B cell (primary cell): ENCODE measurements around the gene GPR37L1. TPM values are rescaled to one million over a fixed set of nuclear protein-coding genes. Genes with fewer than 3 reads are reported as not detected.

Source experiments
- ATAC-seq: fragments of 200-7000 bp; cut with Tn5 transposase; one replicate; pipeline ENCODE4 v1.10.0; 2021; ENCODE audit warnings: low read depth, mild to moderate bottlenecking, moderate number of reproducible peaks, moderate library complexity
- CTCF ChIA-PET: fragments of 350-600 bp; sonication (Branson Sonifier 250); formaldehyde crosslinking; loops from one replicate; lab custom pipeline; 2021; ENCODE audit warnings: antibody characterized with exemption, inconsistent platforms; lab: Charles Lee
- POLR2A ChIA-PET: fragments of 350-600 bp; sonication (Branson Sonifier 250); formaldehyde crosslinking; loops from one replicate; lab custom pipeline; 2021; ENCODE audit warnings: antibody characterized with exemption; lab: Charles Lee
- DNase-seq: peaks from one replicate; pipeline ENCODE4 v3.0.0; 2013
- H2AFZ ChIP-seq: 2 replicates; pipeline ENCODE4 v1.6.1; 2012; ENCODE audit warnings: mild to moderate bottlenecking, low read depth, low read length; ENCODE audit not compliant: insufficient read depth, poor library complexity, severe bottlenecking
- H3K27ac ChIP-seq, 2 donors: 1 replicate in 1 of 2; 2 replicates in 1 of 2; pipeline ENCODE4 v1.5.1; 2012 to 2013; ENCODE audit warnings: low read length in 2 of 2, mild to moderate bottlenecking in 2 of 2, moderate library complexity in 1 of 2
- H3K27me3 ChIP-seq, 4 experiments: fragments of 200-600 bp in 1 of 4; sonication (generic) in 1 of 4; replicated peaks in 1 of 4; 1 replicate in 2 of 4; 2 replicates in 2 of 4; pipeline versions ENCODE4 v1.6.1 to v1.7.0; 2013 to 2016; ENCODE audit warnings: low read length in 3 of 4, mild to moderate bottlenecking in 2 of 4, mixed read lengths in 1 of 4, moderate library complexity in 1 of 4; ENCODE audit not compliant: insufficient read depth in 4 of 4, control insufficient read depth in 3 of 4; ENCODE audit errors: control extremely low read depth in 1 of 4
- H3K36me3 ChIP-seq, 2 experiments: replicated peaks in 1 of 2; 1 replicate in 1 of 2; 2 replicates in 1 of 2; pipeline versions ENCODE4 v1.6.1 to v1.7.1; 2013; ENCODE audit warnings: low read length in 1 of 2; ENCODE audit not compliant: insufficient read depth in 2 of 2, control insufficient read depth in 1 of 2; ENCODE audit errors: control extremely low read depth in 1 of 2, extremely low read depth in 1 of 2
- H3K4me1 ChIP-seq, 2 donors: fragments of 200-600 bp in 1 of 2; sonication (generic) in 1 of 2; 1 replicate in 1 of 2; 2 replicates in 1 of 2; pipeline versions ENCODE4 v1.5.1 to v1.6.1; 2013 to 2017; ENCODE audit warnings: low read length in 2 of 2; ENCODE audit not compliant: control insufficient read depth in 2 of 2, insufficient read depth in 2 of 2
- H3K4me2 ChIP-seq: replicated peaks from 2 replicates; pipeline ENCODE3; 2012; ENCODE audit warnings: mild to moderate bottlenecking, low read depth, low read length; ENCODE audit not compliant: poor library complexity, severe bottlenecking
- H3K4me3 ChIP-seq, 5 experiments: fragments of 200-600 bp in 1 of 5; sonication (generic) in 1 of 5; 1 replicate in 3 of 5; 2 replicates in 2 of 5; pipeline versions ENCODE4 v1.5.1 to v1.7.0; 2011 to 2016; ENCODE audit warnings: low read length in 4 of 5, mild to moderate bottlenecking in 4 of 5, low read depth in 2 of 5, control low read depth in 1 of 5, moderate library complexity in 1 of 5; ENCODE audit not compliant: insufficient read depth in 1 of 5; ENCODE audit errors: control extremely low read depth in 1 of 5, extremely low read depth in 1 of 5
- H3K79me2 ChIP-seq: fragments of 200-600 bp; sonication (generic); one replicate; pipeline ENCODE4 v1.6.0; 2016; ENCODE audit warnings: low read length; ENCODE audit not compliant: control insufficient read depth, insufficient read depth
- H3K9ac ChIP-seq: fragments of 200-600 bp; sonication (generic); 2 replicates; pipeline ENCODE4 v1.6.1; 2017; ENCODE audit warnings: mild to moderate bottlenecking, low read length, moderate library complexity
- H3K9me3 ChIP-seq, 3 donors: one replicate each; pipeline versions ENCODE4 v1.6.1 to v1.7.1; 2013; ENCODE audit warnings: low read length in 2 of 3; ENCODE audit not compliant: control insufficient read depth in 2 of 3, insufficient read depth in 1 of 3; ENCODE audit errors: control extremely low read depth in 1 of 3
- H4K20me1 ChIP-seq: 2 replicates; pipeline ENCODE4 v1.6.0; 2012; ENCODE audit warnings: mild to moderate bottlenecking, low read length; ENCODE audit not compliant: insufficient read depth, control insufficient read depth, poor library complexity, severe bottlenecking
- H3K27ac Mint-ChIP-seq: one replicate; pipeline ENCODE4 v1.8.0; 2021; ENCODE audit warnings: mixed read lengths
- H3K27me3 Mint-ChIP-seq: one replicate; pipeline ENCODE4 v1.8.0; 2021; ENCODE audit warnings: mixed read lengths
- H3K4me1 Mint-ChIP-seq: one replicate; pipeline ENCODE4 v1.8.0; 2021; ENCODE audit warnings: mixed read lengths
- H3K4me3 Mint-ChIP-seq: one replicate; pipeline ENCODE4 v1.8.0; 2021; ENCODE audit warnings: mixed read lengths
- H3K9me3 Mint-ChIP-seq: one replicate; pipeline ENCODE4 v1.8.0; 2022; ENCODE audit warnings: mixed read lengths; ENCODE audit not compliant: insufficient read depth
- EZH2 ChIP-seq: IDR thresholded peaks from 2 replicates; pipeline ENCODE4 v1.6.1; 2012; ENCODE audit warnings: borderline replicate concordance, low read depth, mild to moderate bottlenecking, moderate library complexity, low read length; ENCODE audit not compliant: insufficient read depth, poor library complexity, severe bottlenecking
- WGBS: methylation state at CpG from one replicate; pipeline ENCODE4 v1.1.5; 2013; ENCODE audit warnings: missing lambda C conversion rate; ENCODE audit not compliant: insufficient coverage; 5-methylcytosine and 5-hydroxymethylcytosine counted together
- intact Hi-C: fragments of 100-400 bp; cut with micrococcal nuclease; formaldehyde crosslinking; loops from one replicate; pipeline ENCODE4 v1.10.0; 2022
- polyA plus RNA-seq: library from polyadenylated mRNA; depleted of rRNA; stranded (reverse); fragments of >200 nt; gene quantifications from 2 replicates; pipeline ENCODE4 v1.2.3, GENCODE V29; 2012
- total RNA-seq, 2 donors: library from RNA; stranded (reverse); fragments of 120-200 nt in 1 of 2; gene quantifications; 1 replicate in 1 of 2; 2 replicates in 1 of 2; pipeline versions ENCODE4 v1.2.3 to v1.2.4, GENCODE V29; 2013 to 2022
- TF ChIP-seq, protein P1 (sequence below): fragments of 200-600 bp; IDR thresholded peaks from one replicate; pipeline ENCODE4 v1.8.0; 2022; ENCODE audit warnings: antibody characterized with exemption, mild to moderate bottlenecking

The GPR37L1 gene
- total and polyA plus RNA-seq, 2 donors (not counting 1 experiment from before 2014, with no cell fraction given): not detected

DNA sequence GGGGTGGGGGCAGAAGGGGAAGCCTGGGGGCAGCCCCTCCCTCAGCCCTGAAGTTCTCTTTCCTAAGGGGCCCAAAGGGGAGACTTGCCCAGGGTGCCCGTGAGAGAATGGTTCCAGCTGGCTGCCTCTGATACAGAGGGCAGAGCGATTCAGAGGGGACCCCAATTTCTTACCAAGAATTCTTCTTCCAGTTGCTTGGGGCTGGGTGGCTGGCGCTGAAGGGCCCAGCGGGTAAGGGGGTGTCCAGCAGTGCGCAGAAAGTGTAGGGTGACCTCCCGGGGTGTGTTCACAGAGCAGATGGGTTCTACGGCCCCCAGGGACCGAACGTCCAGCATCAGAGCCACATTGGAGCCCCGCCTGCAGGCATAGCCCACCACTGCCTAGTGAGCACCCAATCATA lies 35.2 kb downstream of the GPR37L1 start:
- Mint-ChIP-seq H3K4me3 (no peak overlapping the region), H3K9me3 (no peaks in the 10 kb centered on the region), H3K27me3 (no peaks in the 10 kb centered on the region), H3K27ac (peak overlapping the region; percentile 32), H3K4me1 (peaks cover 66% of the 10 kb centered on the region)
- Histone ChIP-seq H3K4me1 (peaks cover 41 to 52% of the 10 kb centered on the region in 2 donors), H4K20me1 (peaks cover 7% of the 10 kb centered on the region), H3K9me3 (no peaks in the 10 kb centered on the region), H3K9ac (no peak overlapping the region), H3K79me2 (peaks cover 39% of the 10 kb centered on the region), H3K36me3 (peaks cover 8 to 47% of the 10 kb centered on the region in 2 experiments), H3K4me2 (no peak overlapping the region), H2AFZ (no peak overlapping the region), H3K27ac (peak overlapping the region in 1 of 2 donors; percentile 14), H3K4me3 (no peak overlapping the region), H3K27me3 (no peaks in the 10 kb centered on the region)
- no peak for TF ChIP-seq EZH2
- TF ChIP-seq, protein P1, sequence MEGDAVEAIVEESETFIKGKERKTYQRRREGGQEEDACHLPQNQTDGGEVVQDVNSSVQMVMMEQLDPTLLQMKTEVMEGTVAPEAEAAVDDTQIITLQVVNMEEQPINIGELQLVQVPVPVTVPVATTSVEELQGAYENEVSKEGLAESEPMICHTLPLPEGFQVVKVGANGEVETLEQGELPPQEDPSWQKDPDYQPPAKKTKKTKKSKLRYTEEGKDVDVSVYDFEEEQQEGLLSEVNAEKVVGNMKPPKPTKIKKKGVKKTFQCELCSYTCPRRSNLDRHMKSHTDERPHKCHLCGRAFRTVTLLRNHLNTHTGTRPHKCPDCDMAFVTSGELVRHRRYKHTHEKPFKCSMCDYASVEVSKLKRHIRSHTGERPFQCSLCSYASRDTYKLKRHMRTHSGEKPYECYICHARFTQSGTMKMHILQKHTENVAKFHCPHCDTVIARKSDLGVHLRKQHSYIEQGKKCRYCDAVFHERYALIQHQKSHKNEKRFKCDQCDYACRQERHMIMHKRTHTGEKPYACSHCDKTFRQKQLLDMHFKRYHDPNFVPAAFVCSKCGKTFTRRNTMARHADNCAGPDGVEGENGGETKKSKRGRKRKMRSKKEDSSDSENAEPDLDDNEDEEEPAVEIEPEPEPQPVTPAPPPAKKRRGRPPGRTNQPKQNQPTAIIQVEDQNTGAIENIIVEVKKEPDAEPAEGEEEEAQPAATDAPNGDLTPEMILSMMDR: no peak
- ATAC-seq (no peak), DNase-seq (no peak)
- 81% methylated on average over 10 of the region's 10 CpGs for WGBS
- ChIA-PET POLR2A (no interaction called here), CTCF (no interaction called here)
- intact Hi-C loops: no loop called here

DNA sequence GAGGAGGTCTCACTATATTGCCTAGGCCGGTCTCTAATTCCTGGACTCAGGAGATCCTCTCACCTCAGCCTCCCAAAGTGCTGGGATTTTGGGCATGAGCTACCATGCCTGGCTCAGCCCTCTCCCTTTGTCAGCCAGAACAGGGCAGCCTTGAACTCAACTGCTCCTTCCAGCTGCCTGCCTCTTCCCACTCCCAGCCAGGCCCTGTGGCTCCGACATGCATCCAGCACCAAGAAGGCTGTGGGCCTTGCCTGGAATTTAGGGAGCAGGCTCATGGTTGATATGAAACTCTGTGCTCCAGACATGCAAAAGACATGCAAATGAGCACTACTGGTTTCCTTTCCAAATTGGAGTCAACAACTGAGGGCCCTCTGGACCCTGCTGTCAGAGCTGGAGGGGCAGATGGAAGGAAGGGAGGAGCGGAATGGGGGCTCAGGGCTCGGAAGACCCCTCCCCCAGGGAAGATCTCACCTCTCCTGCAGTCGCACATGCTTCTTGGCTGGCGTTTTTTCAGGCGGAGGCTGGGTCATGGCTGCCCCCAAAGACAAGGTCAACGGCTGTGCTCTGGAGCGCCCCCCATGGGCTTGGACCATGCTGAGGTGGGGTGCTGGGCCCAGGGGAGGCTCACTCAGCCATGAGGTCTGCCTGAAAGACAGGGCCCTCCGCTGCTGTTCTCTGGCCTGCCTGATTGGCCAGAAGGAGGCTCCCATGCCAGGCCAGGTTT lies 36.3 kb downstream of the GPR37L1 start:
- Histone ChIP-seq H3K4me2 (peak overlapping the region; percentile 91), H3K9me3 (no peaks in the 10 kb centered on the region), H3K27me3 (no peaks in the 10 kb centered on the region), H4K20me1 (peaks cover 7% of the 10 kb centered on the region), H3K4me1 (peaks cover 51 to 62% of the 10 kb centered on the region in 2 donors), H3K36me3 (peaks cover 8 to 37% of the 10 kb centered on the region in 2 experiments), H3K9ac (peak overlapping the region; percentile 83), H3K4me3 (peak overlapping the region; percentile 69 to 92 (median 73)), H2AFZ (peak overlapping the region; percentile 69), H3K27ac (peak overlapping the region; percentile 89 to 93), H3K79me2 (peaks cover 39% of the 10 kb centered on the region)
- Mint-ChIP-seq H3K27me3 (no peaks in the 10 kb centered on the region), H3K27ac (peak overlapping the region; percentile 94), H3K4me3 (peak overlapping the region; percentile 93), H3K9me3 (no peaks in the 10 kb centered on the region), H3K4me1 (peaks cover 76% of the 10 kb centered on the region)
- CTCF ChIA-PET: interaction anchor here (1.0 to 1.7 kb wide), 3 partner anchors 12 to 31 kb away, joined by 3 to 11 read pairs (median 8); no protein-coding TSS in a partner anchor
- 32% methylated on average over 8 of the region's 10 CpGs for WGBS
- ATAC-seq (no peak), DNase-seq (no peak)
- POLR2A ChIA-PET: no interaction called here
- intact Hi-C loops: no loop called here
- TF ChIP-seq, protein P1: no peak
- TF ChIP-seq EZH2: no peak
